Uterus (tissue), 4 donors: ENCODE data around the gene SEMA3E. TPM values are rescaled to one million over a fixed set of nuclear protein-coding genes. Genes with fewer than 3 reads are reported as not detected.

Source experiments
- DNase-seq, 2 donors: peaks; one replicate each; pipeline ENCODE4 v3.0.0-alpha.2; 2019 to 2020
- H3K27ac ChIP-seq, 2 donors: fragments of 200-600 bp; sonication (generic); 1 replicate in 1 of 2; 2 replicates in 1 of 2; pipeline ENCODE4 v1.5.1; 2016 to 2018
- H3K27me3 ChIP-seq, 2 donors: fragments of 200-600 bp; sonication (generic); one replicate each; pipeline ENCODE4 v1.5.1; 2018 to 2019; ENCODE audit warnings: control low read depth in 1 of 2
- H3K36me3 ChIP-seq, 2 donors: fragments of 200-600 bp; sonication (generic); one replicate each; pipeline ENCODE4 v1.5.1; 2019; ENCODE audit warnings: control low read depth in 1 of 2
- H3K4me1 ChIP-seq, 2 donors: fragments of 200-600 bp; sonication (generic); one replicate each; pipeline ENCODE4 v1.5.1; 2018 to 2019; ENCODE audit warnings: control low read depth in 1 of 2
- H3K4me3 ChIP-seq, 2 donors: fragments of 200-600 bp; sonication (generic); 1 replicate in 1 of 2; 2 replicates in 1 of 2; pipeline ENCODE4 v1.5.1; 2018 to 2019; ENCODE audit warnings: mild to moderate bottlenecking in 1 of 2
- H3K9me3 ChIP-seq, 2 donors: fragments of 200-600 bp; sonication (generic); one replicate each; pipeline ENCODE4 v1.5.1; 2019; ENCODE audit warnings: control low read depth in 1 of 2
- POLR2A ChIP-seq, 2 donors: fragments of 450-650 bp; IDR thresholded peaks; one replicate each; pipeline ENCODE4 v1.6.1; 2016; ENCODE audit warnings: antibody characterized with exemption in 2 of 2, mild to moderate bottlenecking in 1 of 2, moderate library complexity in 1 of 2
- intact Hi-C: fragments of 100-400 bp; cut with DNase I; formaldehyde crosslinking; loops from one replicate; pipeline ENCODE4 v1.15.1; 2023; ENCODE audit warnings: low total_unique reads
- total RNA-seq, 4 donors: library from RNA; depleted of rRNA in 3 of 4; stranded (reverse); fragments of >200 nt in 3 of 4; gene quantifications; one replicate each; pipeline versions ENCODE4 v1.1.0 to v1.2.4, GENCODE V29; 2014 to 2023
- TF ChIP-seq, protein P1 (sequence below), 4 experiments: fragments of 200-600 bp in 2 of 4; fragments of 450-650 bp in 2 of 4; sonication (generic) in 2 of 4; IDR thresholded peaks; one replicate each; pipeline ENCODE4 v1.5.1; 2016 to 2019; ENCODE audit warnings: antibody characterized with exemption in 4 of 4, mild to moderate bottlenecking in 2 of 4, moderate library complexity in 1 of 4
- donor health status: DM: yes; HTN: yes; CAD: no.

Gene SEMA3E
- total RNA-seq, 4 donors from 2014 or later = 0.77 to 15.8 (median 2.2) TPM

GRCh38 chr7:83658126-83658525 lies 9.2 kb upstream of the SEMA3E start:
- TF ChIP-seq, protein P1, sequence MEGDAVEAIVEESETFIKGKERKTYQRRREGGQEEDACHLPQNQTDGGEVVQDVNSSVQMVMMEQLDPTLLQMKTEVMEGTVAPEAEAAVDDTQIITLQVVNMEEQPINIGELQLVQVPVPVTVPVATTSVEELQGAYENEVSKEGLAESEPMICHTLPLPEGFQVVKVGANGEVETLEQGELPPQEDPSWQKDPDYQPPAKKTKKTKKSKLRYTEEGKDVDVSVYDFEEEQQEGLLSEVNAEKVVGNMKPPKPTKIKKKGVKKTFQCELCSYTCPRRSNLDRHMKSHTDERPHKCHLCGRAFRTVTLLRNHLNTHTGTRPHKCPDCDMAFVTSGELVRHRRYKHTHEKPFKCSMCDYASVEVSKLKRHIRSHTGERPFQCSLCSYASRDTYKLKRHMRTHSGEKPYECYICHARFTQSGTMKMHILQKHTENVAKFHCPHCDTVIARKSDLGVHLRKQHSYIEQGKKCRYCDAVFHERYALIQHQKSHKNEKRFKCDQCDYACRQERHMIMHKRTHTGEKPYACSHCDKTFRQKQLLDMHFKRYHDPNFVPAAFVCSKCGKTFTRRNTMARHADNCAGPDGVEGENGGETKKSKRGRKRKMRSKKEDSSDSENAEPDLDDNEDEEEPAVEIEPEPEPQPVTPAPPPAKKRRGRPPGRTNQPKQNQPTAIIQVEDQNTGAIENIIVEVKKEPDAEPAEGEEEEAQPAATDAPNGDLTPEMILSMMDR (IDR thresholded peaks at IDR 0.05) = no peak
- TF ChIP-seq POLR2A (IDR thresholded peaks at IDR 0.05) = no peak
- Histone ChIP-seq H3K36me3 (no peaks in the 10 kb centered on the region), H3K4me3 (no peak overlapping the region), H3K4me1 (no peaks in the 10 kb centered on the region), H3K27me3 (no peaks in the 10 kb centered on the region), H3K27ac (no peak overlapping the region), H3K9me3 (no peaks in the 10 kb centered on the region)
- intact Hi-C loops = no loop called here
- DNase-seq = no peak

- DNase-seq = no peak
- TF ChIP-seq, protein P1 (IDR thresholded peaks at IDR 0.05) = peak in 3 of 4 experiments; percentile 17 to 45 (median 45)
- no peak for TF ChIP-seq POLR2A (IDR thresholded peaks at IDR 0.05)
- Histone ChIP-seq H3K4me1 (no peaks in the 10 kb centered on the region), H3K27ac (no peak overlapping the region), H3K27me3 (no peaks in the 10 kb centered on the region), H3K4me3 (no peak overlapping the region), H3K36me3 (no peaks in the 10 kb centered on the region), H3K9me3 (no peaks in the 10 kb centered on the region)
- intact Hi-C loops = no loop called here
These were observed 7.1 kb upstream of the SEMA3E start for GRCh38 chr7:83655951-83656556.

DNA sequence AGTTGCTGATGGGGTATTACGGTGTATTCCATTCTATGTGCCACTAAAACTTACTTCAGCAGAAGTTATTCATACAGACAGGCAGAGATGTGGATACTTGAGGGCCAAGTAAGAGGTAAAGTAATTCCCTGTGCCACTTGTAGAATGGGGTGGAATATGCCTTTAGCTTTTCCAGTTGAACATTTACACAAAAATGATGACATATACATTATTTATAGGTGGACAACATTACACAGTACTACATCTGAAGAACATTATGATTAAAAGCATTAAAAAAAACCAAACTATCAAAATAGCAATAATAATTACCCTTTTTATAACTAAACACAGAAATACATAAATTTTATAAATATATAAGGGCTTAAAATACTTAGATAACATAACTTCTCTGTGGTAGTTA lies 3.5 kb upstream of the SEMA3E start:
- H3K4me3 ChIP-seq = no peak overlapping the region
- DNase-seq = no peak
- no peaks in the 10 kb centered on the region for H3K4me1 ChIP-seq
- no peak overlapping the region for H3K27ac ChIP-seq
- intact Hi-C loops = no loop called here
- TF ChIP-seq, protein P1 (IDR thresholded peaks at IDR 0.05) = no peak
- no peak for TF ChIP-seq POLR2A (IDR thresholded peaks at IDR 0.05)
- H3K36me3 ChIP-seq = no peaks in the 10 kb centered on the region
- H3K9me3 ChIP-seq = no peaks in the 10 kb centered on the region
- H3K27me3 ChIP-seq = no peaks in the 10 kb centered on the region

DNA sequence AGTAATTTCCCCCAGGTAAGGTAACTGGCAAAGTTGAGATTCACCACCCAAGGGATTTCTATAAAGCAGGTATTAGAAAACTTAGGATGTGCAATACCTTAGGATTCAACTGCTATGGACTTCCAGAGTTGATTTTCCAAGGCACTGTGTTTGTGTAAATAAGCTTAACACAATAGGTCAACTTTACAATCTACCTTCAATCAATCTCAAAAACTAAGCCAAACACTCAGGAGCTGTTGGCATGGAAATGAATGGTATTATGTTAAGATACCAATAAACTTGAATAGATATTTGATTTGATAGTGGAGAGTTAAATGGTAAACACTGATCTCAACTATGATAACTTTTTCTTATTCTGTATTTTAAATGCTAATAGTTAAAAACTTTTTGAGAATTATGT lies 762 bp upstream of the SEMA3E start:
- Histone ChIP-seq H3K4me1 (no peaks in the 10 kb centered on the region), H3K27ac (no peak overlapping the region), H3K9me3 (no peaks in the 10 kb centered on the region), H3K36me3 (no peaks in the 10 kb centered on the region), H3K27me3 (peaks cover 0 to 6% of the 10 kb centered on the region in 2 donors), H3K4me3 (no peak overlapping the region)
- no peak for DNase-seq
- TF ChIP-seq, protein P1 (IDR thresholded peaks at IDR 0.05) = no peak
- no peak for TF ChIP-seq POLR2A (IDR thresholded peaks at IDR 0.05)
- intact Hi-C loops = no loop called here

GRCh38 chr7:83646027-83646426 lies 2.9 kb downstream of the SEMA3E start:
- H3K4me3 ChIP-seq = no peak overlapping the region
- no peaks in the 10 kb centered on the region for H3K36me3 ChIP-seq
- no peaks in the 10 kb centered on the region for H3K4me1 ChIP-seq
- TF ChIP-seq, protein P1 (IDR thresholded peaks at IDR 0.05) = no peak
- TF ChIP-seq POLR2A (IDR thresholded peaks at IDR 0.05) = no peak
- no peak overlapping the region for H3K27ac ChIP-seq
- H3K27me3 ChIP-seq = peaks cover 0 to 6% of the 10 kb centered on the region in 2 donors
- no peak for DNase-seq
- intact Hi-C loops = no loop called here
- no peaks in the 10 kb centered on the region for H3K9me3 ChIP-seq
